GM21723 (cell line): ENCODE data around the gene UBR4.

Source experiments
- ATAC-seq: cut with Tn5 transposase; IDR thresholded peaks from one replicate; pipeline ENCODE4 v1.9.1; 2021; ENCODE audit warnings: mild to moderate bottlenecking, moderate library complexity; ENCODE audit not compliant: unreplicated experiment

Gene UBR4

GRCh38 chr1:19074361-19074901, 135.6 kb downstream of the UBR4 start:
- no peak for ATAC-seq

GRCh38 chr1:19073311-19074186, 136.5 kb downstream of the UBR4 start:
- ATAC-seq = no peak

- ATAC-seq = no peak
Observed at GRCh38 chr1:19072285-19072981, 137.6 kb downstream of the UBR4 start.

- ATAC-seq = no peak
Observed at GRCh38 chr1:19071674-19072281, 138.3 kb downstream of the UBR4 start.

- ATAC-seq = no peak
Observed at GRCh38 chr1:19070891-19071621, 139.0 kb downstream of the UBR4 start.

GRCh38 chr1:19070197-19070651, 139.8 kb downstream of the UBR4 start:
- no peak for ATAC-seq

GRCh38 chr1:19068639-19069276, 141.3 kb downstream of the UBR4 start:
- no peak for ATAC-seq

- no peak for ATAC-seq
Observed at GRCh38 chr1:19067912-19068638, 142.0 kb downstream of the UBR4 start.

- no peak for ATAC-seq
Observed at GRCh38 chr1:19067182-19067911, 142.7 kb downstream of the UBR4 start.

GRCh38 chr1:19066874-19067181, 143.2 kb downstream of the UBR4 start:
- ATAC-seq = no peak

GRCh38 chr1:19066248-19066873, 143.7 kb downstream of the UBR4 start:
- no peak for ATAC-seq

GRCh38 chr1:19065526-19066247, 144.4 kb downstream of the UBR4 start:
- no peak for ATAC-seq

GRCh38 chr1:19064906-19065450, 145.1 kb downstream of the UBR4 start:
- no peak for ATAC-seq

- no peak for ATAC-seq
Observed at GRCh38 chr1:19063122-19063521, 146.9 kb downstream of the UBR4 start.

- no peak for ATAC-seq
Observed at GRCh38 chr1:19062258-19063029, 147.6 kb downstream of the UBR4 start.

- no peak for ATAC-seq
Observed at GRCh38 chr1:19061798-19062197, 148.3 kb downstream of the UBR4 start.

GRCh38 chr1:19061343-19061742, 148.7 kb downstream of the UBR4 start:
- ATAC-seq = no peak
